Measurements from ENCODE around the gene EPHA1.
"Not testable (repeated sequence)": the region's sequence is repeated elsewhere in the genome, so short reads cannot be mapped to it uniquely, and the experiment has no call there.

Gene EPHA1

GRCh38 chr7:143405173-143406001 lies 3.3 kb downstream of the EPHA1 start:
- no peak for DNase-seq (ENCODE audit: low spot score)

- not testable (repeated sequence) for DNase-seq (ENCODE audit: low spot score)
These were observed 6.4 kb downstream of the EPHA1 start for GRCh38 chr7:143402233-143402632.

- DNase-seq (ENCODE audit: low spot score) = no peak
These were observed 7.4 kb downstream of the EPHA1 start for GRCh38 chr7:143401265-143401664.

- no peak for DNase-seq (ENCODE audit: low spot score)
These were observed 9.0 kb downstream of the EPHA1 start for GRCh38 chr7:143399642-143400041.

GRCh38 chr7:143399151-143399550 lies 9.5 kb downstream of the EPHA1 start:
- DNase-seq (ENCODE audit: low spot score) = no peak

GRCh38 chr7:143398616-143399015 lies 10.0 kb downstream of the EPHA1 start:
- no peak for DNase-seq (ENCODE audit: low spot score)

DNA sequence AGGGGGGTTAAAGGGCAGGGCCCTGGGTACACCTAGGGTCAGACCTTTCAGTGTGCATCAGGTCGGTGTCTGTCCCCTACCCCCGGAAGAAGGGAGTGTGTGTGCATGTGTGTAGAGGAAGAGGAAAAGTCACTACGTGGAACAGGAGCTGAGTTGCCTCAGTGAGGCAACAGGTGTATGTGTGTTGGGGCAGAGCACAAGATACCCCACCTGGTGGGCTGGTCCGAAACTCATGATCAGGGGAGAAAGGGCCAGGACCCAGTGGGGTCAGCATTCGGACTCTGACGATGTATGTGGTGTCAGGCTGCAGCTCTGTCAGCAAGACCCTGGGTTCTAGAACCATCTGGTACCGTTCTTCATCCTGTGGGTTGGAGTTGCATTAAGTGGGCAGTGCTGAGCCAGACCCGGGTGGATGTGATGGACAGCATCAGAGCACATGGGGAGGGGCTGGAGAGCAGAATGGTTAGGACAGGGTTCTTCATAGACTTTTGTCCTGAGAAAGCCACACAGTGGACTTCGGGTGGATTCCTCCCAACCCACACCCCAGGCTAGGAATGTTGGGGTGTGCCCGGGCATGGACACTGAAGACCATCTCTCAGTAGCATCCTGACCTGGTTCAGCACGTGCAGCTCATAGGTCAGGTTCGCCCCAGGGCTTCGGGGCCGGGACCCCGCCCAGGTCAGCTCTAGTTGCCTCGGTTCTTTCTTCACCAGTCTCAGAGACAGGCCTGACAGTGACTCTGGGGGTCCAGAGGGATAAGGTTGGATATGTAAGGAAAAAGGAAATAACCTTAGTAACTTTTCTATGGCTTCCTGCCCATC lies 10.7 kb downstream of the EPHA1 start:
- no peak for DNase-seq (ENCODE audit: low spot score)

DNA sequence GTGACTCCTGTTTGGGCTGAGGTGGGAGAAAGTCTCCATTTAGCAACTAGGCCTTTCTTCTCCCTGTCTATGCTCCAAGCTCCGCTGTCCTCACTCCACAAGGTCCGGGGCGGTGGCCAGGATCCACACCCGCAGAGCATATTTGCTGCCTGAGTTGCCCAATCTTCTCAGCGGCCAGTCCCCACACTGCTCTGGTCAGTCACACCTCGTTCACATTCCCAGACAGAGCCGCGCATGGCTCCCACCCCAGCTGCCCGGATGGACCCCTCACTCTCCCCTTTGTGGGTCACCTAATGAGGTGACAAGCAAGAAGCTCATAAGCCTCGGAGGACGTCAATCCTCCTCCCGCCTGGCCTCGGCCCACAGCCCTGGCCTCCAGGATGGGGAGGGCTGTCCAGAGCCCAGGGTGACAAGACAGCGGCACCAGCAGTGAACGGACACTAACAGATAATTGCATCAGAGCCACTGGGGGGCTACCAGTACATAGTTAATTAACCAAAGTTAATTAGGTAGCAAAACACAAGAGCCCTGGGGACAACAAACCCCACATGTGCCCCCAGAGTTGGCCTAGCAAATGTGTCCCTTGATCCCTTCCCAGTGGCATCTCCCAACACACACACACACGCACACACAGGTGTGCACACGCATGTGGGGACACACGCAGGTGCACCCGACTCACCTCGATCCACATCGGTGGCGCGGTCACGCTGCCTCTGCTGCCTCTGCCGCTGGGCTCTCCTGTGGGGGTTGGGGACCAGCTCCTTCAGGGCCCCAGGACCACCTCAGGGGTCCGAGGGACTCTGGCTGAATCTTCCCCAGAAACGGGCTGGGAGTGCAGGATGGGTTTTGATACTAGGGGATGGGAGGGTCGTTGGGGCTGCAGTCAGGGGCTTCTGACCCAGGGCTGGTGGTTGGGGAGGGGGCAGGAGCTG lies 11.8 kb downstream of the EPHA1 start:
- DNase-seq (ENCODE audit: low spot score) = no peak

DNA sequence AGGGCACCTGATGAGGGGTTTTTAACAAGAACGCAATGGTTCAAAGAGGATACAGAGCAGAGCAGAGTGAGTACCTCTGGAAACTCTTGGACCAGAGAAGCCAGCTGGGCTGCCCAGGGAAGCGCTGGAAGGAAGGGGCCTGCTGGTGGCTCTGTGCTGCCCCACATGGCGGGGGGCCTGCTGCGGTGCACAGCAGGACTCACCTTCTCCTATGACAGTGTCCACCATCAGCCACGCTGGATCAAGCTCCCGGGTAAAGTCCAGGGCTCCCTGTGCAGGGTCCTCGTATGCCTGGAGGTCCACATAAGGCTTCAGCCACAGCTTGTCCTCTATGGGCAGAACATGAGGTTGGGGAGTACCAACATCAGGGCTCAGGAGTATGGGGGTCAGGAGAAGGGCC lies 12.5 kb downstream of the EPHA1 start:
- DNase-seq (ENCODE audit: low spot score) = no peak

GRCh38 chr7:143395187-143396149 lies 13.2 kb downstream of the EPHA1 start:
- DNase-seq (ENCODE audit: low spot score) = no peak

DNA sequence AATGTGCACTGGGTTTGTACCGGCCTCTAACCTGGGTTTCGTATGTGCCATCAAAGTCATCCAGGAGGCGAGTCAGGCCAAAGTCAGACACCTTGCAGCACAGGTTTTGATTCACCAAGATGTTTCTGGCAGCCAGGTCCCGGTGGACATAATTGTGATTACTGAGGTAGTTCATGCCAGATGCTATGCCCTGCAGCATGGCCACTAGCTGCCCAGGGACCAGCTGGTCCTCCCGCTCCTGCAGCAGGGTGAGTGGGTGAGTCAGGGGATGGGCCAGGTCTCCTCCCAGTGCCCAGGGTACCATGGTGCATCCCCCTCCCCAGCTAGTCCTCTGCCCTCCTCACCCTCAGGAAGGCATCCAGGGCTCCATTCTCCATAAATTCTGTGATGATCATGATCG lies 13.9 kb downstream of the EPHA1 start:
- DNase-seq (ENCODE audit: low spot score) = no peak

- no peak for DNase-seq (ENCODE audit: low spot score)
These were observed 14.6 kb downstream of the EPHA1 start for GRCh38 chr7:143394068-143394467.

GRCh38 chr7:143393267-143394041 lies 15.2 kb downstream of the EPHA1 start:
- no peak for DNase-seq (ENCODE audit: low spot score)

DNA sequence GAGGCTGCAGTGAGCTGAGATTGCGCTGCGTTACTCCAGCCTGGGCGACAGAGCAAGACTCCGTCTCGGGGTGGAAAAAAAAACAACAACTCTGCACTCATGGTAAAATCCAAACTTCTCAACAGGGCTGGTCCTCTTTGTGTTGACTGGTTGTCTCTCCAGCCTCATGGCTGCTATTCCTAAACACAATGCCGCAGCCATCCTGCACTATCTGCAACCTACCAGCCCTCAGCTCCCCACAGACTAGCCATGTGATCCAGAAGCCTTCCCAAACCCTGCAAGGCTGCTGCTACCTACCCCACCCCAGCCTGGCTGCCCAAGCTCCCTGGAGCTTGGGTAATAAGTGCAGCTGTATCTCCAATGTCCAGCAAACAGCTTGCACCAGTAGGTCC lies 15.8 kb downstream of the EPHA1 start:
- no peak for DNase-seq (ENCODE audit: low spot score)

GRCh38 chr7:143392427-143392826 lies 16.2 kb downstream of the EPHA1 start:
- DNase-seq (ENCODE audit: low spot score) = not testable (repeated sequence)

DNA sequence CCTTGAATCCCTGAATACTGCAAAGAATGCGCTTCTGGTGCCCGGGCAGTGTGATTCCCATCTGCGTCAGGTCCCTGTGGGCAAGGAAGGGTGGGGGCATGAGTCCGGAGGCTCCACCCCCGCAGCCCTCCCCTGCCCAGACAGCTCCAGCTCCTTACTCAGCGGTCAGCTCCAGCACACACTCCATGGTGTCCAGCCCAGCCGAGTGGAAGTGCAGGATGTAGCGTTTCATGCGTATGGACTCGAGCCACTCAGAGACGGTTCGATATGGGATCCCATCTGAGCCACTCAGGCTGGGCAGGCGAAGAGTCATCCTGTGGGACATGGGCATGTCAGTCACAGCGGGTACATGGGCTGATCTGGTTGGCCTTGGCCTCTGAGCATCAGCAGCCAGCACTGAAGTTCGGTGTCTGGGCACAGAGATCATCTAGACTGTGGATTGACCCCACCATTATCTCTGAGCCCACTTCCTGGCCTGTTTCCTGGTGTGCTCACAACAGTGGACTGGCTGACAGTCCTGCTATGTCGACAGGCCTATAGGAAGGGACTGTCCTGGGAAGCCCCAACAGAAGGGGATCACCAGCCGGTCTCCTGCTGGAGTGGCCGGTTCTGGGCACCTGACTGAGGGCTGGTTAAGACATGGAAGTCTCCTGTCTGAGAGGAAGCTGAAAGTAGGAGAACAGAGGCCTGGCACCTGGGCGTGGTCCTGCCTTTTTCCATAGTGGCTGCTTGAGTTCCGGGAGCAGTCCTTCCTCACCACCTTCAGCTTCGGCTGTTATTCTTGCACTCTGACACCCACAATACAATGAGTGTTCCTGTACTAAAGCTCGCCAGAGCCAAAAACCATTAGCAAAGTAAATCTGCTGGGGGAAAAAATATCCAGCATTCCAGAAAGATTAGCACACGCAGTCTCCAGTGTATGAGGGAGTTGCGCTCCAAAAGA lies 16.9 kb downstream of the EPHA1 start:
- DNase-seq (ENCODE audit: low spot score) = no peak

GRCh38 chr7:143390773-143391317 lies 17.8 kb downstream of the EPHA1 start:
- DNase-seq (ENCODE audit: low spot score) = no peak

- peak; percentile 57 for DNase-seq (ENCODE audit: low spot score)
These were observed 18.4 kb downstream of the EPHA1 start for GRCh38 chr7:143390104-143390772.

All from kidney capillary endothelial cell (primary cell).